Neutrophil (primary cell): ENCODE data around the gene TAOK3.
A peak's percentile ranks its signal among the peaks of the same experiment; 100 is the strongest.

Source experiments
- H3K27ac ChIP-seq: fragments of 200-600 bp; sonication (generic); 2 replicates; pipeline ENCODE4 v1.5.1; 2016; ENCODE audit warnings: mild to moderate bottlenecking, moderate library complexity
- H3K27me3 ChIP-seq: fragments of 200-600 bp; sonication (generic); 2 replicates; pipeline ENCODE4 v1.6.0; 2016; ENCODE audit warnings: mild to moderate bottlenecking
- H3K36me3 ChIP-seq: fragments of 200-600 bp; sonication (generic); 2 replicates; pipeline ENCODE4 v1.5.1; 2017
- H3K4me1 ChIP-seq, 2 experiments: fragments of 200-600 bp in 1 of 2; sonication (generic) in 1 of 2; 1 replicate in 1 of 2; 2 replicates in 1 of 2; pipeline versions ENCODE4 v1.5.1 to v1.6.1; 2013 to 2016; ENCODE audit warnings: low read depth in 1 of 2, low read length in 1 of 2, mild to moderate bottlenecking in 1 of 2, moderate library complexity in 1 of 2; ENCODE audit not compliant: control insufficient read depth in 1 of 2, insufficient read depth in 1 of 2
- H3K4me3 ChIP-seq, 2 experiments: fragments of 200-600 bp in 1 of 2; sonication (generic) in 1 of 2; 1 replicate in 1 of 2; 2 replicates in 1 of 2; pipeline ENCODE4 v1.5.1; 2013 to 2016; ENCODE audit warnings: low read depth in 1 of 2, low read length in 1 of 2, mild to moderate bottlenecking in 1 of 2, moderate library complexity in 1 of 2
- H3K9me3 ChIP-seq: fragments of 200-600 bp; sonication (generic); 2 replicates; pipeline ENCODE4 v1.5.1; 2016
- TF ChIP-seq, protein P1 (sequence below): fragments of 200-600 bp; sonication (generic); IDR thresholded peaks from 2 replicates; pipeline ENCODE4 v1.5.1; 2016; ENCODE audit warnings: antibody characterized with exemption

TAOK3 gene

DNA sequence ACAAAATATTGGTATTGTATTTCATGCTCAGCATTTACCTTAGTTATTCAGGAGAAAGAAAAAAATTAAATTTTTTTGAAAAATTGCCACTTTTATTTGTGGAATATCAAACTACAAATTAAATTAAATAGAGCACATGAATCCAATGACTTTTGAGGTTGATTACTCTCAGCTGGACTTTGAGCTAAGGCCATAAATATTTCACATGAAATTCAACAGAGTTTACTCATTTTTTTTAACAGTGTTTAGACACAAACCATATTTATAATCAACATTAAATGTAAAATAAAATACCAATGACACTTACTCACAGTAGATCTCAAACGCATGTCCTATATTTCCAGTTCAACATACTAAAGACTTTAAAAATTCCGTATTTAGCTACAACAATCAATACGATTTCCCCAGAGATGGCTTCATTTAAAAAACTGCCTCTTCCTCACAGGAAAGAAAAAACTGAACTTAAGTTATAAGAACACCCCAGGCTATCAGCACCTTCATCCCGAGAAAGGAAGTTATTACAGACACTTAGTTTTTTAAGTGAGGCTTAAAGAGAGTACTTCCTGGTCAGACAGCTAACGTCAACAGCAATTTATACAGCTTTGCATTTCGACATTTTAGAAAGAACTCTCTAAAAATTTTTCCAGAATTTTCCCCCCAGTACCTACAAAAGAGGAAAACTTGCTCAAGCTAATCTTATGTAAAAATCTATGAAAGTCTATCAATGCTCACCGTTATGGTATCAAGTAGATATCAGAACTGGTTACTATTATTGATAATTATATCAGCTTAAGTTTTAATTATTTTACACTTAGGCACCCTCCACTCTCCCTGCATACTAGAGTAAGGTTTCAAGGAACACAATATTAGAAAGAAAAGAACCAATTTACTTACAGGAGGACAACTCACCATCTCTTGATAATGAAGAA is 13.8 kb downstream of the TAOK3 start:
- Histone ChIP-seq H3K4me3 (peak overlapping the region; percentile 24 to 43), H3K4me1 (peaks cover 71 to 72% of the 10 kb centered on the region in 2 experiments)

DNA sequence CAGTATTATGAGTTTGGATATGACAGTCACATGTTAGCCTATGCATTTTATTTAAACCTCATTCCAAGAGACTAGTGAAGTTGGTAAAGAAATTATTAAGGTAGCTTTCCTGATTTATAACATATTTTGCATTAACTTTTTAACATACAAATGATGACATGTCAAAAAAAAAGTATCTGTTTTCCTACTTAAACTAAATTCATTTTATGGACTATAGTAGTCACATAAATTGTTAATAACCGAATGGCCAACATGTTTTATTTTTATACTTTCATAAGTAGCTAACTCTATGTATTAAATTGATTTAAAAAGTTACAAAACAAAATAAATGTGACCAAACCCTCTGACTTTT is 14.7 kb downstream of the TAOK3 start:
- peaks cover 64 to 70% of the 10 kb centered on the region in 2 experiments for H3K4me1 ChIP-seq
- H3K9me3 ChIP-seq = no peaks in the 10 kb centered on the region
- peak overlapping the region; percentile 85 for H3K27ac ChIP-seq
- no peaks in the 10 kb centered on the region for H3K27me3 ChIP-seq
- peak overlapping the region in 1 of 2 experiments; percentile 16 for H3K4me3 ChIP-seq
- no peaks in the 10 kb centered on the region for H3K36me3 ChIP-seq
- TF ChIP-seq, protein P1, sequence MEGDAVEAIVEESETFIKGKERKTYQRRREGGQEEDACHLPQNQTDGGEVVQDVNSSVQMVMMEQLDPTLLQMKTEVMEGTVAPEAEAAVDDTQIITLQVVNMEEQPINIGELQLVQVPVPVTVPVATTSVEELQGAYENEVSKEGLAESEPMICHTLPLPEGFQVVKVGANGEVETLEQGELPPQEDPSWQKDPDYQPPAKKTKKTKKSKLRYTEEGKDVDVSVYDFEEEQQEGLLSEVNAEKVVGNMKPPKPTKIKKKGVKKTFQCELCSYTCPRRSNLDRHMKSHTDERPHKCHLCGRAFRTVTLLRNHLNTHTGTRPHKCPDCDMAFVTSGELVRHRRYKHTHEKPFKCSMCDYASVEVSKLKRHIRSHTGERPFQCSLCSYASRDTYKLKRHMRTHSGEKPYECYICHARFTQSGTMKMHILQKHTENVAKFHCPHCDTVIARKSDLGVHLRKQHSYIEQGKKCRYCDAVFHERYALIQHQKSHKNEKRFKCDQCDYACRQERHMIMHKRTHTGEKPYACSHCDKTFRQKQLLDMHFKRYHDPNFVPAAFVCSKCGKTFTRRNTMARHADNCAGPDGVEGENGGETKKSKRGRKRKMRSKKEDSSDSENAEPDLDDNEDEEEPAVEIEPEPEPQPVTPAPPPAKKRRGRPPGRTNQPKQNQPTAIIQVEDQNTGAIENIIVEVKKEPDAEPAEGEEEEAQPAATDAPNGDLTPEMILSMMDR = no peak

More for the DNA sequence above, 13.8 kb downstream of the TAOK3 start:
- Histone ChIP-seq H3K27ac (peak overlapping the region; percentile 85), H3K27me3 (no peaks in the 10 kb centered on the region), H3K9me3 (no peaks in the 10 kb centered on the region), H3K36me3 (no peaks in the 10 kb centered on the region)
- TF ChIP-seq, protein P1 = no peak

DNA sequence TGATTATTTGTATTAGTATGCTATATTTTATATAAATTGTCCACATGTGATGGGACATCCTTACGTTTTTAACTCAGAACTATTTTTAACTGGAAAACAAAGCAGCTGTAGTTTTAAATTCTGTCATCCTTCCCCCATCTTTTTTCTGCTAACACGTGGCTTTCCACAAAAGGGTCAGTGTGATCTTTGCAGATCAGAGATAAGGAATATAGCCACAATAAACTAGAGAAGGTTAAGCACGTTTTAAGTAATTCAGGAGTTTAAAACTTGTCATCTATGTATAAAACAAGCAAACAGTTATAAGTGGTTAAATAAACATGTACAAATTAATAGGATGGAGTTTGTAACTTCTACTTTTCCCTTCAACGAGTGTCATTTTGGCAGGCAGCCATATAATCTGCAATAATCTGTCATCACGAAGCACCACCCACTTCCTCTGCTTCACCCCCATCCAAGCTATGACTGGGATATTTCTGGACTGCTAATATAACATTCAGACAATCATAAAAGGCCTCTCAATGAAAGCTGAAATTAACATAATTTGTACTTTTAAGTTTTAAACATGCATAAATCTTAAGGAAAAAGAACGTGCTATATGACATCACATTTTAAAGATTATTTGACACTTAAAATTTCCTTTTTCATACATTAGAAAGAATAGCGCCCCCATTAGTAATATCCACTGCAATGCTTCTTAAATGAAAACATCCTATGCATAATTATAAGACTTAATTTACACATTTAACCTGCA is 15.3 kb downstream of the TAOK3 start:
- peak overlapping the region; percentile 85 for H3K27ac ChIP-seq
- peaks cover 60 to 65% of the 10 kb centered on the region in 2 experiments for H3K4me1 ChIP-seq

DNA sequence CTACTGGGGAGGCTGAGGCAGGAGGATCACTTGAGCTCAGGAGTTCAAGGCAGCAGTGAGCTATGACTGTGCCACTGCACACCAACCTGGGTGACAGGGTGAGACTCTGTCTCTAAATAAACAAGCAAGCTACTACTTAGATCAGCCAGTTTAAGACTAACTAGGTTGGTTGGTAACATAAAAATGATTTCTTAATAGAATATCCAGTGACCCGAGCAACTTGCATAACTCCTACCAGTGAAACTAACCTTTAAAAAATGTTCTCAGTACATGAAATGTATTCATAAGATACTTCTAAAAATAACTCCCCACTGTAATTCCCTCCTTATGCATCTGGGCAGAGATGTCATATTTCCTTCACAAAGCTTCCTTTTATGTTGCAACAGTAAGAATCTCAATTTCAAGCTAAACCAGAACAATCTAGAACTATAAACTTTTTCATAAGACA is 15.9 kb downstream of the TAOK3 start:
- Histone ChIP-seq H3K36me3 (no peaks in the 10 kb centered on the region), H3K4me3 (peak overlapping the region in 1 of 2 experiments; percentile 16), H3K4me1 (peaks cover 54 to 59% of the 10 kb centered on the region in 2 experiments), H3K27me3 (no peaks in the 10 kb centered on the region), H3K27ac (peak overlapping the region; percentile 85), H3K9me3 (no peaks in the 10 kb centered on the region)
- TF ChIP-seq, protein P1 = no peak

More for the DNA sequence above, 15.3 kb downstream of the TAOK3 start:
- Histone ChIP-seq H3K9me3 (no peaks in the 10 kb centered on the region), H3K27me3 (no peaks in the 10 kb centered on the region), H3K4me3 (peak overlapping the region in 1 of 2 experiments; percentile 16), H3K36me3 (no peaks in the 10 kb centered on the region)
- TF ChIP-seq, protein P1 = no peak

DNA sequence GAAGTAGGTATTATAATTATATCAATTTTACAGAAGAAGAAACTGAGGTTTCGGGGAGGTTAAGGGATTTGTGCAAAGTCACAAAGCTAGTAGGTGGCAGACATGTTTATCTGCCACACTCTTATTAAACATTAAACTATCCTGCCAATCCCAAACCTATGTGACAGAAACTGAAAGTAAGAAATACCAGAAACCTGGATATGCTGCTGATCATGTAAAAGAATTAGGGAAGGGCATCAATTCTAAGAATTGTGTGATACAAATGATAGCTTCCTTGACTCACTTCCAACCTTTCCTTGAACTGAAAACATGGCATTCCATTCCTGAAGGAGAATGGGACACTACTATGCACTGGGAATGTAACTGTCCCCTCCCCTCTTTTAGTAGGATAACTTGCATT is 16.9 kb downstream of the TAOK3 start:
- no peaks in the 10 kb centered on the region for H3K27me3 ChIP-seq
- TF ChIP-seq, protein P1 = no peak
- H3K4me1 ChIP-seq = peaks cover 46 to 49% of the 10 kb centered on the region in 2 experiments
- H3K27ac ChIP-seq = peak overlapping the region; percentile 50
- no peaks in the 10 kb centered on the region for H3K9me3 ChIP-seq
- H3K36me3 ChIP-seq = no peaks in the 10 kb centered on the region
- H3K4me3 ChIP-seq = no peak overlapping the region
